ENCODE measurements around the gene EML5. TPM values are rescaled to one million over a fixed set of nuclear protein-coding genes. Genes with fewer than 3 reads are reported as not detected.

EML5 gene
- total RNA-seq, 2 experiments from 2014 or later: 2.8 to 3.1 TPM

DNA sequence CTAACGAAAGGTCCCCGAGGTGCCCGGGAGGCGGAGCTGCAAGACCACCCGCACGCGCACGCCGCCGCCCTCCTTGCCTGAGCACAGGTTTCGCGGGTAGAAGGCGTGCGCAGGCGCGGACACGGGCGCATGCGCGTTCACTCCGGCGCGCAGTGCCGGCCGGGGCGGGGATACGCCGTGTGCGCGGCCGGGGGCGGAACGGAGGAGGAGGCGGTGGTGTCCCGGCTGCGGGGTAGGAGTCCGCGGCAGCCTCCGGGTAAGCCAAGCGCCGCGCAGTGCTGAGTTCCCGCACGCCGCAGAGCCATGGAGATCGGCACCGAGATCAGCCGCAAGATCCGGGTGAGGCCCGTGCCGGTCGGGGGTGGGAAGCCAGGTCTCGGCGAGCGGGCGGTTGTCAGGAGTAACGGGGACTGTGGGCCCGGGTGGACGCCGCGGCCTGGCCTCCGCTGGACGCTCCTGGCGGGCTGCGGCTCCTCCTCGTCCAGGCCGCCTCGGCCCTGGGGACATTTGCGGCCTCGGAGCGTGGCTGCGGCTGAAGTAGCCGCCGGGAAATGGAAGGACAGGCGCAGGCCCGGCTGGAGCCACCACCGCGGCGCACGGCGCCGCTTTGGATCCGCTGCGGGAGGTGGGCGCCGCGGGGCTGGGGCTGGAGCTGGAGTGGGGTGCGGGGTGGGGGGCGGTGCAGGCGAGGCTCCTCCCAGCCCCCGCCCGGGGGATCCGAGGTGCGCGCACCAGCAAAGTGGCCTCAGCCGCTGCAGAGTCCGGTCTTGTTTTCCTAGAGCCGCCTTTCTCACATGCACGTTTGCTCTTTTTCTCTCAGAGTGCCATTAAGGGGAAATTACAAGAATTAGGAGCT is 229.7 kb downstream of the EML5 start, which contains the start of gene ZC3H14:
ZC3H14 (plus strand) TSS at position 207 of the 856 bp plus-strand sequence; CDS start at position 304, 97 bp downstream.
- no peaks in the 10 kb centered on the region for H3K9me3 Mint-ChIP-seq
- intact Hi-C loops (cut with DNase I, micrococcal nuclease): loop anchor here (1.0 to 10.0 kb wide), 6 partner anchors 71 to 1392 kb away; partner anchors contain the start of genes EFCAB11 (in 1 of the 2), EML5 (in 1 of the 2) and TDP1 (in 1 of the 2)
- DNase-seq: peak; percentile 73 to 95 (median 84)
- Histone ChIP-seq H3K27ac (ENCODE audit: low read depth in 1 of 2, low read length in 2 of 2) (peak within 1 kb of the TSS in 1 of 2 donors; percentile 35), H3K4me1 (ENCODE audit: insufficient read depth, low read length) (peaks cover 13% of the 10 kb centered on the region), H3K9me3 (ENCODE audit: control insufficient read depth in 1 of 2, insufficient read depth in 1 of 2, low read length in 2 of 2) (no peaks in the 10 kb centered on the region), H3K27me3 (ENCODE audit: control insufficient read depth in 1 of 2, insufficient read depth in 2 of 2, low read length in 2 of 2) (no peaks in the 10 kb centered on the region), H3K4me3 (ENCODE audit: low read length) (peak within 1 kb of the TSS; percentile 77), H3K36me3 (ENCODE audit: insufficient read depth, low read length) (peaks cover 4% of the 10 kb centered on the region)
- ChIA-PET POLR2A (no interaction called here), CTCF (no interaction called here)
- peaks cover 37% of the 10 kb centered on the region for H3K4me1 Mint-ChIP-seq (ENCODE audit: low read depth)
- peaks cover 8% of the 10 kb centered on the region for H3K27me3 Mint-ChIP-seq
- TF ChIP-seq, protein P1, sequence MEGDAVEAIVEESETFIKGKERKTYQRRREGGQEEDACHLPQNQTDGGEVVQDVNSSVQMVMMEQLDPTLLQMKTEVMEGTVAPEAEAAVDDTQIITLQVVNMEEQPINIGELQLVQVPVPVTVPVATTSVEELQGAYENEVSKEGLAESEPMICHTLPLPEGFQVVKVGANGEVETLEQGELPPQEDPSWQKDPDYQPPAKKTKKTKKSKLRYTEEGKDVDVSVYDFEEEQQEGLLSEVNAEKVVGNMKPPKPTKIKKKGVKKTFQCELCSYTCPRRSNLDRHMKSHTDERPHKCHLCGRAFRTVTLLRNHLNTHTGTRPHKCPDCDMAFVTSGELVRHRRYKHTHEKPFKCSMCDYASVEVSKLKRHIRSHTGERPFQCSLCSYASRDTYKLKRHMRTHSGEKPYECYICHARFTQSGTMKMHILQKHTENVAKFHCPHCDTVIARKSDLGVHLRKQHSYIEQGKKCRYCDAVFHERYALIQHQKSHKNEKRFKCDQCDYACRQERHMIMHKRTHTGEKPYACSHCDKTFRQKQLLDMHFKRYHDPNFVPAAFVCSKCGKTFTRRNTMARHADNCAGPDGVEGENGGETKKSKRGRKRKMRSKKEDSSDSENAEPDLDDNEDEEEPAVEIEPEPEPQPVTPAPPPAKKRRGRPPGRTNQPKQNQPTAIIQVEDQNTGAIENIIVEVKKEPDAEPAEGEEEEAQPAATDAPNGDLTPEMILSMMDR (IDR thresholded peaks at IDR 0.05): no peak
- peaks cover 24% of the 10 kb centered on the region for H3K36me3 Mint-ChIP-seq (ENCODE audit: low read depth)
- ATAC-seq (ENCODE audit: poor library complexity): peak; percentile 96
- peak within 1 kb of the TSS; percentile 97 for H3K4me3 Mint-ChIP-seq
- H3K27ac Mint-ChIP-seq: peak within 1 kb of the TSS; percentile 67

DNA sequence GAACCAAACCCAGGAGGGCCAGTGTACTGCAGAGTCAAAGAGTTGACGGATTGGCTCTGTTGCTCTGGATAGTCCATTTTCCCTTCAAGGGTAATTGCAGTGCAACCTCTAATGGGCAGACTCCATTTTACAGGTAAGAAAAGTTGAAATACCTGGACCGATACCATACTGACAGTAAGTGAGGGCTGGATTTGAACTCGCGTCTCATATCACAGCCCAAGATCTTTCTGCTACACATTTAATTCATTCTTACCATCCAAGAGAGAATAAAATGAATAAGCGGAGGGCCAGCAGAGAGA is 230.3 kb downstream of the EML5 start:
- Histone ChIP-seq H3K27ac (ENCODE audit: low read depth in 1 of 2, low read length in 2 of 2) (no peak overlapping the region), H3K9me3 (ENCODE audit: control insufficient read depth in 1 of 2, insufficient read depth in 1 of 2, low read length in 2 of 2) (no peaks in the 10 kb centered on the region), H3K4me3 (ENCODE audit: low read length) (peak overlapping the region; percentile 77), H3K4me1 (ENCODE audit: insufficient read depth, low read length) (peaks cover 16% of the 10 kb centered on the region), H3K27me3 (ENCODE audit: control insufficient read depth in 1 of 2, insufficient read depth in 2 of 2, low read length in 2 of 2) (no peaks in the 10 kb centered on the region), H3K36me3 (ENCODE audit: insufficient read depth, low read length) (no peaks in the 10 kb centered on the region)
- Mint-ChIP-seq H3K4me1 (ENCODE audit: low read depth) (peaks cover 42% of the 10 kb centered on the region), H3K27ac (peak overlapping the region; percentile 67), H3K36me3 (ENCODE audit: low read depth) (peaks cover 19% of the 10 kb centered on the region), H3K4me3 (peak overlapping the region; percentile 97), H3K27me3 (peaks cover 12% of the 10 kb centered on the region), H3K9me3 (no peaks in the 10 kb centered on the region)
- ATAC-seq (ENCODE audit: poor library complexity): no peak
- intact Hi-C loops (cut with DNase I, micrococcal nuclease): loop anchor here (2.0 to 10.0 kb wide), 5 partner anchors 70 to 1392 kb away; partner anchors contain the start of genes EFCAB11 (in 1 of the 2), EML5 (in 1 of the 2) and TDP1 (in 1 of the 2)
- no peak for DNase-seq
- ChIA-PET POLR2A (no interaction called here), CTCF (no interaction called here)
- TF ChIP-seq, protein P1 (IDR thresholded peaks at IDR 0.05): no peak

Other genes starting within 250 kb of the EML5 start
- gene PTPN21, start 237.9 kb downstream of the EML5 start, total RNA-seq: not detected
- 10 to 100 TPM; 36.5 to 40.2 TPM for gene ZC3H14, start 229.9 kb downstream of the EML5 start, total RNA-seq
- gene TTC8, start 31.7 kb upstream of the EML5 start, total RNA-seq: 1 to 10 TPM; 1.6 to 2.1 TPM